HL-60 (cell line): ENCODE data around the gene ATP1B1.

Experiments
- DNase-seq, 2 experiments: peaks; one replicate each; pipeline ENCODE4 v3.0.0-alpha.2; 2010 to 2020; ENCODE audit warnings: low read depth in 1 of 2, low spot score in 1 of 2
- H3K27ac ChIP-seq: fragments of 250-450 bp; sonication (Bioruptor Pico); replicated peaks from 2 replicates; pipeline ENCODE4 v1.5.1; 2020; ENCODE audit warnings: mild to moderate bottlenecking, moderate library complexity
- H3K27me3 ChIP-seq: fragments of 250-450 bp; sonication (Bioruptor Pico); 2 replicates; pipeline ENCODE4 v1.5.1; 2021; ENCODE audit warnings: mild to moderate bottlenecking, moderate library complexity; ENCODE audit not compliant: insufficient read depth, poor library complexity, severe bottlenecking
- H3K4me3 ChIP-seq: replicated peaks from 2 replicates; pipeline ENCODE4 v1.5.1; 2011; ENCODE audit warnings: mild to moderate bottlenecking, control low read depth, low read length; ENCODE audit not compliant: insufficient read depth
- GABPA ChIP-seq: IDR thresholded peaks from 2 replicates; pipeline ENCODE4 v1.6.1; 2012; ENCODE audit warnings: low read depth
- POLR2AphosphoS5 ChIP-seq: IDR thresholded peaks from 2 replicates; pipeline ENCODE4 v1.6.1; 2012; ENCODE audit warnings: low read depth
- SPI1 ChIP-seq: IDR thresholded peaks from 2 replicates; pipeline ENCODE4 v1.6.1; 2012; ENCODE audit warnings: low read depth, mild to moderate bottlenecking, borderline replicate concordance
- TF ChIP-seq, protein P1 (sequence below): IDR thresholded peaks from 2 replicates; pipeline ENCODE4 v1.6.1; 2012; ENCODE audit warnings: low read depth; ENCODE audit not compliant: insufficient replicate concordance
- TF ChIP-seq, protein P2 (sequence below): IDR thresholded peaks from one replicate; pipeline ENCODE4 v1.5.1; 2011; ENCODE audit warnings: low read length, control low read depth, inconsistent platforms; ENCODE audit not compliant: insufficient read depth

ATP1B1 gene

DNA sequence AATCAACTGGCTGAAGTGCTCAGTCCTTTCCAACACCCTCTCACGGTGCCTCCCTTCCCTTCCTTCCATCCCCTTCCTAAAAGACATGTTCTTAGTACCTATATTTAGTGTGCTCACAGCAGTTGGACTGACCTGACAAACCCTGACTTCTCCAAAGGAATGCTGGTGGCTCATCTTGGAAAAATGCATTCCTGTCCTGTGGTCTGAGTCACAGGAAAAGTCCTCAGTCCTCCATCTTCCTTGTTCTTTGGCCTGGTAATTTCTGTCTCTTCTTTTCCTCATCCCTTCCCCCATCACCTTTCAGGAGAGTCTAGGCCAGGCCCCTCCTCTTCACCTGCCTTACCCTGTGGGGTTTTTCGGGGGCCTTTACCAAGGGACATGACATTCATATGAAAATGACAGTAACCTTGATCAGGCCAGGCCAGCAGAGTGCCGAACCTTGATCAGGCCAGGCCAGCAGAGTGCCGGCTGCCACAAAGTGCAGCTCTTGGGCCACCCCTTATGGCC, 7.2 kb downstream of the ATP1B1 start:
- H3K4me3 ChIP-seq, result no peak overlapping the region
- DNase-seq, result no peak
- TF ChIP-seq POLR2AphosphoS5 (no peak), SPI1 (no peak), GABPA (no peak)
- TF ChIP-seq, protein P1, sequence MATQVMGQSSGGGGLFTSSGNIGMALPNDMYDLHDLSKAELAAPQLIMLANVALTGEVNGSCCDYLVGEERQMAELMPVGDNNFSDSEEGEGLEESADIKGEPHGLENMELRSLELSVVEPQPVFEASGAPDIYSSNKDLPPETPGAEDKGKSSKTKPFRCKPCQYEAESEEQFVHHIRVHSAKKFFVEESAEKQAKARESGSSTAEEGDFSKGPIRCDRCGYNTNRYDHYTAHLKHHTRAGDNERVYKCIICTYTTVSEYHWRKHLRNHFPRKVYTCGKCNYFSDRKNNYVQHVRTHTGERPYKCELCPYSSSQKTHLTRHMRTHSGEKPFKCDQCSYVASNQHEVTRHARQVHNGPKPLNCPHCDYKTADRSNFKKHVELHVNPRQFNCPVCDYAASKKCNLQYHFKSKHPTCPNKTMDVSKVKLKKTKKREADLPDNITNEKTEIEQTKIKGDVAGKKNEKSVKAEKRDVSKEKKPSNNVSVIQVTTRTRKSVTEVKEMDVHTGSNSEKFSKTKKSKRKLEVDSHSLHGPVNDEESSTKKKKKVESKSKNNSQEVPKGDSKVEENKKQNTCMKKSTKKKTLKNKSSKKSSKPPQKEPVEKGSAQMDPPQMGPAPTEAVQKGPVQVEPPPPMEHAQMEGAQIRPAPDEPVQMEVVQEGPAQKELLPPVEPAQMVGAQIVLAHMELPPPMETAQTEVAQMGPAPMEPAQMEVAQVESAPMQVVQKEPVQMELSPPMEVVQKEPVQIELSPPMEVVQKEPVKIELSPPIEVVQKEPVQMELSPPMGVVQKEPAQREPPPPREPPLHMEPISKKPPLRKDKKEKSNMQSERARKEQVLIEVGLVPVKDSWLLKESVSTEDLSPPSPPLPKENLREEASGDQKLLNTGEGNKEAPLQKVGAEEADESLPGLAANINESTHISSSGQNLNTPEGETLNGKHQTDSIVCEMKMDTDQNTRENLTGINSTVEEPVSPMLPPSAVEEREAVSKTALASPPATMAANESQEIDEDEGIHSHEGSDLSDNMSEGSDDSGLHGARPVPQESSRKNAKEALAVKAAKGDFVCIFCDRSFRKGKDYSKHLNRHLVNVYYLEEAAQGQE, result no peak
- TF ChIP-seq, protein P2, sequence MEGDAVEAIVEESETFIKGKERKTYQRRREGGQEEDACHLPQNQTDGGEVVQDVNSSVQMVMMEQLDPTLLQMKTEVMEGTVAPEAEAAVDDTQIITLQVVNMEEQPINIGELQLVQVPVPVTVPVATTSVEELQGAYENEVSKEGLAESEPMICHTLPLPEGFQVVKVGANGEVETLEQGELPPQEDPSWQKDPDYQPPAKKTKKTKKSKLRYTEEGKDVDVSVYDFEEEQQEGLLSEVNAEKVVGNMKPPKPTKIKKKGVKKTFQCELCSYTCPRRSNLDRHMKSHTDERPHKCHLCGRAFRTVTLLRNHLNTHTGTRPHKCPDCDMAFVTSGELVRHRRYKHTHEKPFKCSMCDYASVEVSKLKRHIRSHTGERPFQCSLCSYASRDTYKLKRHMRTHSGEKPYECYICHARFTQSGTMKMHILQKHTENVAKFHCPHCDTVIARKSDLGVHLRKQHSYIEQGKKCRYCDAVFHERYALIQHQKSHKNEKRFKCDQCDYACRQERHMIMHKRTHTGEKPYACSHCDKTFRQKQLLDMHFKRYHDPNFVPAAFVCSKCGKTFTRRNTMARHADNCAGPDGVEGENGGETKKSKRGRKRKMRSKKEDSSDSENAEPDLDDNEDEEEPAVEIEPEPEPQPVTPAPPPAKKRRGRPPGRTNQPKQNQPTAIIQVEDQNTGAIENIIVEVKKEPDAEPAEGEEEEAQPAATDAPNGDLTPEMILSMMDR, result no peak
- no peaks in the 10 kb centered on the region for H3K27me3 ChIP-seq
- H3K27ac ChIP-seq, result no peak overlapping the region

DNA sequence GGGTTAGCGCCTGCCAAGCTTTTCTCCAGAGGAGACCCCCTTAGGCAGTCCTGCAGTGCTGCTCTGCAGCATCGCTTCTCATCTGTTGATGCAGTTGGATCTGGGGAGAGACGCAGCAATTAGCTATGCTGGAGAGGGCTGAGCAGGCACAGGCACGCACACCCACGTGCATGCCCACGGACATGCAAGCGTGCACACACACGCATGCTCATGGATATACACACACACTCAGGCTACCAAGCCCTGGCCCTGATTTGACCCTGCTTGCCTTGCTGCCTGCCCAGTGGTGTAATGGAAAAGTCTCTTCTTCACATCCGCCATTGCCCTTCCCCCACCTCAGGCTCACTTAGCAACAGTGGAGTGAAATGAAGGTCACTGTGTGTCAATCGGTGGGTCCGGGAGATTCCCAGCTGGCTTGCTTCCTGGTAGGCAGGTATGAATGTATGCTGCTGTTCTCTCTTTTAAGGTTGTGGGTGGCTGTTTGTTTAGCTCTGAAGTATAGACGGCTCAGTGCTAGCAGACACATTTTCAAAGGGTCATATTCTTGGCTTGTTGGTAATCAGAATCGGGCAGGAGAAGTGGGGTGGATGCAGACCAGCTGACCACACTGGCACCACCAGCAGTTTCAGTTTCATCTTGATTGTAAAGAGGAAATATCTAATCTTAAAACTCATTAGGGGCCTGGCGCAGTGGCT, 9.5 kb downstream of the ATP1B1 start:
- no peaks in the 10 kb centered on the region for H3K27me3 ChIP-seq
- TF ChIP-seq POLR2AphosphoS5, result no peak
- no peak for TF ChIP-seq SPI1
- TF ChIP-seq, protein P1, result no peak
- TF ChIP-seq GABPA, result no peak
- TF ChIP-seq, protein P2, result no peak
- H3K27ac ChIP-seq, result no peak overlapping the region
- H3K4me3 ChIP-seq, result no peak overlapping the region
- DNase-seq, result no peak

DNA sequence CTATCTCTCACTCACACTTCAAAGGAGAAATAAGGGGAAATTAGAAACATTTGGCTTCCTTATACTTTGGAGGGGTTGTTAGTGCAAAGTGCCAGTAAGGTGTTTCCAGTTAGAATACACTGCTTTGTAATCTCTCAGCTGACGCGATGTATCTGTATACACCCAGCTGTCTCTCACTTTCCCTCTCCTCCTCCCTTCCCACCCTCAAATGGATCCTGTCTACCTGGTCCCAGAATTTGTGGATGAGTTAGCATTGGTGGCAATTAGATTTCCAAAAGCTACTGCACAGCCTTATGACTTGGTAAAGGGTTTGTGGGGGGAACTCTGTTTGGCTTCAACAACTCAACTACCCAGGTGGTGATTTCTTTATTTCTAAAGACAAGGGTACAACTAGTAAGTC, 10.5 kb downstream of the ATP1B1 start:
- DNase-seq, result no peak
- H3K4me3 ChIP-seq, result no peak overlapping the region
- TF ChIP-seq, protein P2, result no peak
- TF ChIP-seq, protein P1, result no peak
- TF ChIP-seq SPI1 (no peak), POLR2AphosphoS5 (no peak), GABPA (no peak)

More for the DNA sequence above, 10.5 kb downstream of the ATP1B1 start:
- Histone ChIP-seq H3K27me3 (no peaks in the 10 kb centered on the region), H3K27ac (no peak overlapping the region)
